GM19025 (cell line): ENCODE data around the gene CAMK1.

ENCODE experiments used
- ATAC-seq: cut with Tn5 transposase; IDR thresholded peaks from one replicate; pipeline ENCODE4 v1.9.1; 2021; ENCODE audit warnings: mild to moderate bottlenecking, low read depth, moderate library complexity; ENCODE audit not compliant: unreplicated experiment

CAMK1 gene

DNA sequence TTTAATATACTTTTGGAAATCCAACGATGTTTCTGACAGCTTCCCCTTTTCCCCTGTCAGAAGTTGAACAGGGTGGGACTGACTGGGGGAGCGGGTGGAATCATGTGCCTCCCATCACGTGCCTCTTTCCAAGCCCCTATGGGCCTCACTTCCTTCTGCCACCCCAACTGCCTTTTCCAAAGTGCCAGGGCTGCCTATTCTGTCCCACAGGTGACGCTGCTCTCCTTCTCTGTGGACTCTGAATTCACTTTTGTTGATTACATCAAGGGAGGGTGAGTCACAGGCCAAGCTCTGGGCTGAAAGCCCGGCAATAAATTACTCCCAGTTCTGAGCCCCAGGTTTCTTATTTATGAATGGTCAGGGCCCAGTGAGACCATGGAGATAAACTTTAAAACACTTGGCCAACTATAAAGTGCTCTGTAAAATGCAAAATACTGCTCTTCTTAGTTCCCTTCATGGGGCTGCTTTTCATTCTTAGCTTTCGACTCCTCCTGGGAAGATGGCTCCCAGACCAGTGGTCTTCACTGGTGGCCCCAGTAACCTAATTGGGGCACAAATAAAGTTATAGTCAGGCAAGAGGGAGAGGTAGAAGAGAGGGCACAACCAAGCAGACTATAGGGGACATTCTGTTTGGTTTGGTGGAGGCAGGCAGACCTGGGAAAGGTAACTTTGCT, 53.8 kb downstream of the CAMK1 start:
- ATAC-seq = no peak

GRCh38 chr3:9715136-9715535, 54.6 kb downstream of the CAMK1 start:
- ATAC-seq = no peak

DNA sequence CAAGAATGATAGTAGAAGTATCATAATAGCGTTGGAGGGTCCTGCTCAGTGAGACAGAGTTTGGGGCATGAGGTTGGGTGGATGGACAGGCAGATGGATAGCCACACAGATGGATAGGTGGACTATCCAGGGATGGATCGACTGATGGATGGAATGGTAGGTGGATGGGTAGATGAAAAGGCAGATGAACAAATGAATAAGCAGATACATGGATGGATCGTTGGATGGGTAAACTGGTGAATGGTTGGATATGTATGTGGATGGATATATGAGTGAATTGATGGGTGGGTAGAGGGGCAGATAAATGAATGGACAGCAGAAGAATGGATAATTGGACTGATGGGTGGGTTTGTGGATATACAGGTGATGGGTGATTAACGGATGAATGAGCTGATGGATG, 56.6 kb downstream of the CAMK1 start:
- no peak for ATAC-seq

DNA sequence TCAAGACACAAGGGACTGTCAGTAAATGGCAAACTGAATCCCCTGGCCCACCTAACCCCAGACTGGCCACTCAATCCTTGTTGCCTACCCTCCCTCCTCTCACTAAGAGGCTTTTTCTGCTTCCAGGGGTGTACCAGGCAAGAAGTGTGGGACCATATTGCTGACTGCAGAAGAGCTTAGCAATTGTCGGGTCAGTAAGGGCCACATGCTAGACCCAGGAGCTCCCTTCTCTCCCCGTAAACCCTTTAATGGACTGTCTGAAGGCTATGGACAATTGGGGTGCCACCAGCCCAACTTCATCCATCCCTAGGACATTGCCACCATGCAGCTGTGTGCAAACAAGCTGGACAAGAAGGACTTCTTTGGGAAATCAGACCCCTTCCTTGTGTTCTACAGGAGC, 57.3 kb downstream of the CAMK1 start:
- ATAC-seq = no peak

GRCh38 chr3:9710174-9710739, 59.5 kb downstream of the CAMK1 start:
- ATAC-seq = no peak
